Dermis blood vessel endothelial cell (primary cell): ENCODE results near the gene TTC24. TPM values are rescaled to one million over a fixed set of nuclear protein-coding genes. Genes with fewer than 3 reads are reported as not detected.
"Not testable (repeated sequence)": the region's sequence is repeated elsewhere in the genome, so short reads cannot be mapped to it uniquely, and the experiment has no call there.

ENCODE experiments used
- DNase-seq: peaks from one replicate; pipeline ENCODE4 v3.0.0; 2010
- total RNA-seq: library from RNA; depleted of rRNA; stranded (reverse); fragments of >200 nt; gene quantifications from 2 replicates; pipeline ENCODE4 v1.2.3, GENCODE V29; 2014

TTC24 gene
- total RNA-seq, 1 donor from 2014 or later: not detected

GRCh38 chr1:156589546-156589945 lies 10.0 kb downstream of the TTC24 start:
- peak; percentile 47 for DNase-seq

GRCh38 chr1:156590326-156591180 lies 11.0 kb downstream of the TTC24 start:
- DNase-seq: no peak

DNA sequence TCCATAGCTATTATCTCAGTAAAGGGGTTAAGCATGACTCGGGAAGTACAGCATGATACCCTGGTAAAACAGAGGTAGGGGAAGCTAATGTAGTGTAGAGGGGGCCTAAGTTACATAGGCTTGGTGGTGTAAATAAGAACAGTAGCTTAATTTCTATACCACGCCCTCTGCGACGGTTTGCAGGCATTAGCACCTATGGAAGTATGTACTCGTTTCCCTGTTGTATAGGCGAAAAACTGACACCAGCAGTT lies 11.6 kb downstream of the TTC24 start:
- DNase-seq: no peak

- DNase-seq: peak; percentile 68
Measured at GRCh38 chr1:156591432-156592157, 12.1 kb downstream of the TTC24 start, which contains the start of gene NAXE. TSS of gene NAXE (plus strand) at chr1:156591776. CDS start at chr1:156591805, 29 bp downstream.

- DNase-seq: no peak
Measured at GRCh38 chr1:156592158-156592909, 12.8 kb downstream of the TTC24 start.

DNA sequence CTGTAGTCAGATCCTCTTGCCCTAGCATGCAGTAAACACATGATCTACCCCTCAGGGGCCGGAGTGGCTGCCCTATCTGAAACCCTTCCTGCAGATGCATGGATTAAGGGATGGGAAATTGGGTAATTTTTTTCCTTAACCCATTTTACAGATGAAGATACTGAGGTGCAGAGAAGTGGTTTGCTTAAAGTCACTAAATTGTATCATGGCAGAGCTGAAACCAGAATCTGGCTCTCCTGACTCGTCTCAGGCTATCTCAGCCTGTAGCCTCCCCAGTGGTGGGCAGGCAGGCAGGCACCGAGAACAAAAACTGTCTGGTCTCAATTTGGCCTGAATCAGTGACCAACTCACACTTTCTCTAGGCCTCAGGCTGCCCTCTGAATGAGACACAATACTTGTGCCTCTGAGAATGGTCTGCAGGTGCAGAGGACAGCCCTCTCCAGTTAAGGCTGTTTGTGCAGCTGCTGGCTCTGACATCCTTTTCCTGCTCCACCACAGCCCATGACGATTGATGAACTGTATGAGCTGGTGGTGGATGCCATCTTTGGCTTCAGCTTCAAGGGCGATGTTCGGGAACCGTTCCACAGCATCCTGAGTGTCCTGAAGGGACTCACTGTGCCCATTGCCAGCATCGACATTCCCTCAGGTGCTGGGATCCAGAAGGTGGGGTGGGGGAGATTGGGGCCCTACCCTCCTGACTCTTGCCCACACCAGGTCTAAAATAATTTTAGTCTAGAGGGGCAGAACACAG lies 13.6 kb downstream of the TTC24 start:
- peak; percentile 77 for DNase-seq

DNA sequence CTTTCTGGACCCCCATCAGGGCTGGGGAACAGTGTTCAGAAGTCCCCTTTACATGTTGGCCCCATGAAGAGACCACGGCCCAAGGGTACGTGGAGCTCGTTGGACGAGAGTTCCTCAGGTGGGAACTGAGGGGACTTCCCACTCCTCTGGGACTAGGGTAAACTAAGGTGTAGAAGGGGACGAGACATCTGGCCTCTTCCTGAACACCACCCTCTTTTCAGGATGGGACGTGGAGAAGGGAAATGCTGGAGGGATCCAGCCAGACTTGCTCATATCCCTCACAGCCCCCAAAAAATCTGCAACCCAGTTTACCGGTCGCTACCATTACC lies 14.1 kb downstream of the TTC24 start:
- DNase-seq: no peak

DNA sequence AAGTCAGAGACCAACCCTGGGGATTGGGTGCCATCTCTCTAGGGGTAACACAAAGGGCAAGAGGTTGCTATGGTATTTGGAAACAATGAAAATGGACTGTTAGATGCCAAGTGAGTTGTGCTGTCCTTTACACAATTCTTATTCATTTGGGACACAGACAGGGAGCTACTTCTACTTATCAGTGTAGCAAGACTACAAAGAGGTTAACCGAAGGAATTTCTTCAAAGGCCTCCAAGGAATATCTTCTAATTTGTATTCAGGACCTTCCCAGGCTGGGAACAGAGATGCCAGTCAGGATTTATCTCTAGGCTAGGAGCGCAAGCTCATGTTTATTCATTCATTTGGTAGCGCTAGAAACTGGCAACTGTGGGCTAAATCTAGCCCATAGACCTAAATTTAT lies 14.7 kb downstream of the TTC24 start:
- no peak for DNase-seq

DNA sequence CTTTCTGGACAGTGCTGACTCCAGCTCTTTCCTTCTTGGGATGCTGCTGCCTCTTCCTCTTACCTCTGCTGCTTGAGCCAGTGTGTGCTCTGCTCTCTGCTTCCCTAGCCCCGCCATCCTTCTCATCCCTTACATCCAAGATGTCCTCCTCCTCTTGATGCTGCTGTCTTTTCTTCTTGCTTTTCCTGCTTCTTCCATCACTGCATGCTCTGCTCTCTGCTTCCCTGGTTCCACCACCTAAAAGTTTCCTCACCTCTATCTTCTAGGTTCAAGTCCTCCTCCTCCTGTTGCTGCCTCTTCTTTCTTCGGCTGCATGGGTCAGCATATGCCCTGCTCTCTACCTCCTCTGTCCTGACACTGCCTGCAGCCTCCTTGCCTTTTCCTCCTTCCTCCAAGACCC lies 15.5 kb downstream of the TTC24 start:
- DNase-seq: no peak

GRCh38 chr1:156596426-156596825 lies 16.9 kb downstream of the TTC24 start:
- no peak for DNase-seq

DNA sequence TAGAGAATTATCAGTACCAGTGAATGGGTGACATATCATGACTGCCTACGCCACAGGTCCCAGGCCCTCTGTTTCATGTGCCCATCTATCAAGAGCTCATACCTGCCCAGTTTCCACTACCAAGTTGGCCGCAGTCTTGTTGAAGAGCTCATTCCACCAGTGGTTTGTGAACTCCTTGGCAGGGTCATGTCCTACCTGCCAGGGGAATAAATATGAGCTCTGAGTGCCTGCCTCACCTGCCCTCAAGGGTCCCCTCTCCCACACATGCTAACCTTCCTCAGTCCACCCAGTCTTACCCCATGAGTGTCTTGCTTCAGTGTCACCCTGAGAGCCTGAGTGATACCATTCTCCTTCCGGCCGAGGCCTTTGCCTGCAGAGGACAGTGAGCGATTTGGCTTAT lies 18.6 kb downstream of the TTC24 start:
- no peak for DNase-seq

DNA sequence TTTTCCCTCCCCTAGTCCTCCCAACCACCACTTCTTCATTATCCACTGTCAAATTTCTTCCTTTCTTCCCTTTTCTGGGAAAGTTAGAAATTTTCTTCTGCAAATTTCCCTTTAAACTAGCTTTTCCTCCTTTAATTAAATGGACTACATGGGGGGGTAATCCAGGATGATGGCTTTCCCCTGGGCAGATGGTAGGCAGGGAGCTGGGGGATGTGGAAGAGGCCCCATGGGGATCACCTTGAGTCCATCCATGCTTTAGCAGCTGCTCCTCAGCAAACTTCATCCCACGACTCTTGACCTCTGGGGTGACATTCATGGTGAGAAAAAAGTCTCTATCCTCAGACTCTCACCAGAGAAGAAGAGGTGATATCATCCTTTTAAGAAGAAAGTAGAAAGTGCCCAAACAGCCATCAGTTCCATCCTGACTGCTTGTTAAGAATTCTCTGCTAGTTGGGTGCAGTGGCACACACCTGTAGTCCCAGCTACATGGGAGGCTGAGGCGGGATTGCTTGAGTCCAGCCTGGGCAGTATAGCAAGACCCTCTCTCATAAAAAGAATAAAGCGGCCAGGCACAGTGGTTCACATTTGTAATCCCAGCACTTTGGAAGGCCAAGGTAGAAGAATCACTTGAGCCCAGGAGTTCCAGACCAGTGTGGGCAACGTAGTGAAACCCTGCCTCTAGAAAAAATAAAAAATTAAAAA lies 19.4 kb downstream of the TTC24 start:
- DNase-seq: no peak

DNA sequence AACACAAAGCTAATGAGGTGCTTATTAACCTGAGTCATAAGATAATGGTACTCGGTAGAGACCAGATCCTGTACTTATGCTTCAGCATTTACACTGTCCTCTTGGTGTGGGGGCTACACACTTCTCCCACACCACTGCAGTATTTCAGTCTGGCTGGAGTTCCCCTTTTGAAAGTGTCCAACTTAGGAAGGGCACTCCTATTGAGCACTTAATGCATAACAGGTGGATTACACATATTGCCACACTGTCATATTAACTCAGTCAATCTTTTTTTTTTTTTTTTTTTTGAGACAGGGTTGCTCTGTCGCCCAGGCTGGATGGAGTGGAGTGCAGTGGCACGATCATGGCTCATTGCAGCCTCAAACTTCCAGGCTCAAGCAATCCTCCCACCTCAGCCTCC lies 20.3 kb downstream of the TTC24 start:
- DNase-seq: peak; percentile 38

DNA sequence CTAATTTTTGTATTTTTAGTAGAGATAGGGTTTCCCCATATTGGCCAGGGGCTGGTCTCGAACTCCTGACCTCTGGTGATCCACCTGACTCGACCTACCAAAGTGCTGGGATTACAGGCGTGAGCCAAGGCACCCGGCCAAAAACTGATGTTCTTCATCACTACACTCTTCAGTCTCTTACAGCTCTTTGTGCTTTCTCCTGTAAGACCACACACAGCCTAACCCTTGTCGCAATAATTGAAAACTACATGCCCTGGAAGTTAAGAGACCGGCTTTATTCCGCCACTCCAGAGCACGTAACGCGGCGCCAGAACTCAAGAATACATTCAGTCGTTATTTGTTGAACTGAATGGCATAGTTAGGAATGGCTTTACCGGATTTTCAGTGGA lies 21.2 kb downstream of the TTC24 start:
- DNase-seq: no peak

DNA sequence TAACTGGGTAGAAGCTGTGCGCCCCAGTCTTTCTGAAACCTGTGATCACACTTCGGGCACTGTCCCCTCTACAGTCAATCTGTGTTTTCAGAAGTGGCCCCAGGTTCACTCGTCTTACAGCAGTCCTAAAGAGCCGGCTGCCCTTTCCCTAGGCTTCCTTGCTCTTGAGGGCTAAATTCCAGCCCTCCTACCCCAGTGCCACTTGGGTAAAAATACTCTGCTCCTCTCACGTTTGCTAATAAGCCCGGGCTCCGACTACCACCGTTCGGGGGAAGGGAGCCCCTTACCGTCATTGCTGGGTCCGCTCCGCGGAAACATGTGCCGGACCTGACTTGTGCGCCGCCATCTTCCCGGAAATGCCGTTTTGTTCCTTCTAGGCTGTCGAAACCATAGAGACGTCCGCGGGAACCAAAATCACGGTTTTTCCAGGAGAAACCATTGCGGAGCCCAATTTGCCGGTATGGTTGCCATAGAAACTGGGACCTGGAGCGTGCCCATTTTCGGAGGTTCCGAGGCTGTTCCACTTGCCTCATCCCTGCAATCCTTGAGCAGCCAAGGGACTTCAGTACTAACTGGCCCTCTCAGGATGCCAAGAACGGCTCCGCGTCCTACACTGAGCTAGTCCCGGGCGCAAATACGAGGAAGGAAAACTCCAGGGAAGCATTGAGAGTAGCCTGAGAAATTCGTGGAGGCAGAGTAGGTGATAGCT lies 21.8 kb downstream of the TTC24 start, which contains the start of gene GPATCH4:
GPATCH4 (minus strand) TSS at position 358 of the 709 bp plus-strand sequence.
- peak; percentile 92 for DNase-seq

DNA sequence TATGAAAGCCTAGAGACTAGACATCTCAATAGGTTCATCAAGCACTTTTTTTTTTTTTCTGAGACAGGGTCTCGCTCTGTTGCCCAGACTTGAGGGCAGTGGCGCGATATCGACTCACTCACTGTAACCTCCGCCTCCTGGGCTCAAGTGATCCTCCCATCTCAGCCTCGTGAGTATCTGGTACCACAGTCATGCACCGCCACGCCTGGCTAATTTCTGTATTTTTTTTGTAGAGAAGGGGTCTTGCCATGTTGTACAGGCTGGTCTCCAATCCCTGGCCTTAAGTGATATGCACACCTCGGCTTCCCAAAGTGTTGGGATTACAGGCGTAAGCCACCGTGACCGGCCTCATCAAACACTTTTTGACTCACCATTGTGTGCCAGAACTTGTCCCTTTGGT lies 22.4 kb downstream of the TTC24 start:
- DNase-seq: no peak

DNA sequence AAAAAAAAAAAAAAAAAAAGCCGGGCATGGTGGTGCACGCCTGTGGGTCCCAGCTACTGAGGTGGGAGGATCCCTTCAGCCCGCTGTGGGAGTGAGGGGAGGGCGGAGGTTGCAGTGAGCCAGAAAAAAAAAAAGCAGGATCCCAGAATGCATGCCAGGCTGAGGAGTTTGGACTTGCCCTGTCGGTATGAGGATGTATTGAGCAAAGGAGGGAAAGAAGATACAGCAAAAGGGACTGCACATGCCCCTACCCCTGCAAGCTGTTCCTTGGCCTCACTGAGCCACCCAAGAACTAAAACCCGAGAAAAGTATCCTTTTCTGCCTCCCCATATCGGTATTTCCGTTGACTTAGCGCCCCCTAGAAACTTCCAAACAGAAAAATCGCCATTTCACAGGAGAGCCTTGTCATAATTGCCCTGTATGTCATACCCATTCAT lies 23.1 kb downstream of the TTC24 start:
- peak; percentile 55 for DNase-seq

DNA sequence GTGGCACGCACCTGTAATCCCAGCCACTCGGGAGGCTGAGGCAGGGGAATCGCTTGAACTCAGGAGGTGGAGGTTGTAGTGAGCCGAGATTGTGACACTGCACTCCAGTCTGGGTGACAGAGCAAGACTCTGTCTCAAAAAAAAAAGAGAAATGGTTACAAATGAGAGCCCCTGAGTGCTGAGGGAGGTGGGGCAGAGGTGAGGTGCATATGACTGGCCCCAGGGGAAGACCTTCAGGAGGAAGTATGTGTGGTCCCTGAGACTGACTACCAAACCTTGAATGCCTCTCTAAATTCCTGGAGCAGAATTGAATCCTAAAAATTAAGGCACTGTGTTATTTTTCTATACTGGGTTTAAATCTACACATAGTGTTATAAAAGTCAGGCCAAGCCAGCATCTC lies 27.8 kb downstream of the TTC24 start:
- DNase-seq: not testable (repeated sequence)

DNA sequence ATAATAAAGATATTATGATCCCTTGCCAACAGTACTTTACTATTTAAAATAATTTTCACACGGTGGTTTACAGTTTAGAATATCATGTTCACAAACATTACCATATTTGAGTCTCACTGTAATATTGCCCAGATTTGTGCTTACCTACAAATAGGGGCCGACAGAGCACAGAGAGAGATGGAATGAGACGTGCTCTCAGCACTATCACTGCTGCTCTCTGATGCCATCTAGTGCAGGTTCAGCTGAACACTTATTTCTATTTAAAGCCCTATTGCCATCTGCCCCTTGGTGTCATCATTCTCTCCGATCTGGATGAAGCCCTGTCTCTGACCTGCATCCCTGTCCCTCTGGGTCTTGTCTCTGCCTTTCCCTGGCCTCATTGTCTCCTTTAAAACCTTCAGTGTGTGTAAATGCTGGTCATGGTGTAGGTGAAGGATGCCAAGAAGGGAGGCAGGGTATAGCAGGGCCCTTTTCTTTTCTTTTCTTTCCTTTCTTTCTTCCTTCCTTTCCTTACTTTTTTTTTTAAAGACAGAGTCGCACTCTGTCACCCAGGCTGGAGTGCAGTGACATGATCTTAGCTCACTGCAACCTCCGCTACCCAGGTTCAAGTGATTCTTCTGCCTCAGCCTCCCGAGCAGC lies 28.6 kb downstream of the TTC24 start:
- DNase-seq: peak; percentile 87

DNA sequence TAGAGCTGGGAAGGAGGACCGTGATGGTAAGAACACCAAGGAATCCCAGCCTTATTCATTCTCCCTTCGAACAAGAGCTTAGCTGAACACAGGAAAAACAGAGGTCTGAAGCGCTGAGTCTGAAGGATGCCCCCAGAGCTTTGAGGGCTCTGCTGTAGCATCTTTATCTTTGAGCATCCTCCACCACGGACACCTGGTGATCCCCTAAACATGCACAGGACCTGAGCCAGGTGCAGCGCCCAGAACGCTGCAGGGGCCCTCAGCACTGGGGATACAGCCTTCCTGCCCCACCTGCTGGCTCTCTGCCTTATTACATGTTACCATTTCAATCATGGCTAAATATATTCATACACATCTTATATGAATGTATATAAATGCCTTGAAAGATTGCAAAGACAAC lies 29.5 kb downstream of the TTC24 start:
- peak; percentile 62 for DNase-seq

GRCh38 chr1:156610072-156610471 lies 30.5 kb downstream of the TTC24 start:
- DNase-seq: not testable (repeated sequence)
